ENCODE data around the gene RPL26.

The RPL26 gene

DNA sequence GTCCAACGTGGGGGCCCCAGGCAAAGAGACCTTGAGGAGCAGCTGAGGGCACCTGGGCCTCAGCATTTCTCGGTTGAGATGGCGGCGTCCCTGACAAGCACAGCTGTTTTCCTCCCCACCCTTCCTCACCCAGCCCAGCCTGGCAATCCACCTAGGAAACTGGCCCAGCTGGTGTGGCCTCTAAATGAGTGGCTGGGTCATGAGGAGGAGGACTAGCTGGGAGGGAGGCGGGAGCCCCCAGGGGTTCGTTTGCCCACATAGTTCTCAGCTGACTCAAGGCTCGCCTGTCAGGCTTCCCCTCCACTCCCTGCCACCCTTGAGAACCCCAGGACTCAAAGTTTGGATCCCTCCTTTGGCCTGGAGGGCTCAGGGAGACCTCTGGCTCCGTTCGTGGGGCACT, 8.7 kb upstream of the RPL26 start:
- Histone ChIP-seq H3K79me2 (ENCODE audit: low read length) (no peaks in the 10 kb centered on the region), H3K9me3 (replicated peaks; ENCODE audit: insufficient read depth, low read length) (no peaks in the 10 kb centered on the region), H3K4me2 (ENCODE audit: low read depth, low read length) (no peak overlapping the region), H4K20me1 (ENCODE audit: insufficient read depth, low read length) (no peaks in the 10 kb centered on the region), H3K4me3 (ENCODE audit: low read length) (no peak overlapping the region), H3K9me2 (replicated peaks; ENCODE audit: insufficient read depth, low read length) (no peaks in the 10 kb centered on the region), H3K36me3 (replicated peaks; ENCODE audit: insufficient read depth, low read length) (no peaks in the 10 kb centered on the region), H3K27me3 (replicated peaks; ENCODE audit: insufficient read depth, low read length) (peaks cover 22% of the 10 kb centered on the region), H3K27ac (ENCODE audit: low read length) (no peak overlapping the region), H2AFZ (ENCODE audit: low read length) (no peak overlapping the region), H3K4me1 (ENCODE audit: low read length) (0 out of 2 replicates have a peak, but pooled peaks cover 7% of the 10 kb centered on the region), H3K9ac (ENCODE audit: low read length) (no peak overlapping the region), H3F3A (ENCODE audit: insufficient read depth, low read length) (no peaks in the 10 kb centered on the region)
- no peak for DNase-seq
- TF ChIP-seq, protein P1, sequence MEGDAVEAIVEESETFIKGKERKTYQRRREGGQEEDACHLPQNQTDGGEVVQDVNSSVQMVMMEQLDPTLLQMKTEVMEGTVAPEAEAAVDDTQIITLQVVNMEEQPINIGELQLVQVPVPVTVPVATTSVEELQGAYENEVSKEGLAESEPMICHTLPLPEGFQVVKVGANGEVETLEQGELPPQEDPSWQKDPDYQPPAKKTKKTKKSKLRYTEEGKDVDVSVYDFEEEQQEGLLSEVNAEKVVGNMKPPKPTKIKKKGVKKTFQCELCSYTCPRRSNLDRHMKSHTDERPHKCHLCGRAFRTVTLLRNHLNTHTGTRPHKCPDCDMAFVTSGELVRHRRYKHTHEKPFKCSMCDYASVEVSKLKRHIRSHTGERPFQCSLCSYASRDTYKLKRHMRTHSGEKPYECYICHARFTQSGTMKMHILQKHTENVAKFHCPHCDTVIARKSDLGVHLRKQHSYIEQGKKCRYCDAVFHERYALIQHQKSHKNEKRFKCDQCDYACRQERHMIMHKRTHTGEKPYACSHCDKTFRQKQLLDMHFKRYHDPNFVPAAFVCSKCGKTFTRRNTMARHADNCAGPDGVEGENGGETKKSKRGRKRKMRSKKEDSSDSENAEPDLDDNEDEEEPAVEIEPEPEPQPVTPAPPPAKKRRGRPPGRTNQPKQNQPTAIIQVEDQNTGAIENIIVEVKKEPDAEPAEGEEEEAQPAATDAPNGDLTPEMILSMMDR (IDR thresholded peaks at IDR 0.05; ENCODE audit: low read length), result no peak
- TF ChIP-seq EZH2 (optimal IDR thresholded peaks at IDR 0.05; ENCODE audit: low read depth, low read length) (no peak), EZH2phosphoT487 (IDR thresholded peaks at IDR 0.05; ENCODE audit: low read length) (no peak)

- Histone ChIP-seq H4K20me1 (ENCODE audit: insufficient read depth, low read length) (no peaks in the 10 kb centered on the region), H3K9ac (ENCODE audit: low read length) (no peak overlapping the region), H3K4me3 (ENCODE audit: low read length) (no peak overlapping the region), H3K9me2 (replicated peaks; ENCODE audit: insufficient read depth, low read length) (no peaks in the 10 kb centered on the region), H3K27me3 (replicated peaks; ENCODE audit: insufficient read depth, low read length) (no peaks in the 10 kb centered on the region), H3F3A (ENCODE audit: insufficient read depth, low read length) (no peaks in the 10 kb centered on the region), H3K27ac (ENCODE audit: low read length) (no peak overlapping the region), H3K9me3 (replicated peaks; ENCODE audit: insufficient read depth, low read length) (no peaks in the 10 kb centered on the region), H2AFZ (ENCODE audit: low read length) (no peak overlapping the region), H3K79me2 (ENCODE audit: low read length) (no peaks in the 10 kb centered on the region), H3K36me3 (replicated peaks; ENCODE audit: insufficient read depth, low read length) (no peaks in the 10 kb centered on the region), H3K4me2 (ENCODE audit: low read depth, low read length) (no peak overlapping the region), H3K4me1 (ENCODE audit: low read length) (no peaks in the 10 kb centered on the region)
- TF ChIP-seq, protein P1 (IDR thresholded peaks at IDR 0.05; ENCODE audit: low read length), result no peak
- TF ChIP-seq EZH2 (optimal IDR thresholded peaks at IDR 0.05; ENCODE audit: low read depth, low read length) (no peak), EZH2phosphoT487 (IDR thresholded peaks at IDR 0.05; ENCODE audit: low read length) (no peak)
- no peak for DNase-seq
Measured at GRCh38 chr17:8387914-8388651, 5.1 kb upstream of the RPL26 start.

GRCh38 chr17:8386841-8387240, 3.8 kb upstream of the RPL26 start:
- Histone ChIP-seq H2AFZ (ENCODE audit: low read length) (no peak overlapping the region), H3K9ac (ENCODE audit: low read length) (no peak overlapping the region), H3K9me3 (replicated peaks; ENCODE audit: insufficient read depth, low read length) (no peaks in the 10 kb centered on the region), H3F3A (ENCODE audit: insufficient read depth, low read length) (peaks cover 7% of the 10 kb centered on the region), H3K27ac (ENCODE audit: low read length) (no peak overlapping the region), H3K36me3 (replicated peaks; ENCODE audit: insufficient read depth, low read length) (no peaks in the 10 kb centered on the region; the same call in 1 of the 2 replicates), H3K4me3 (ENCODE audit: low read length) (no peak overlapping the region), H3K4me1 (ENCODE audit: low read length) (no peaks in the 10 kb centered on the region), H3K9me2 (replicated peaks; ENCODE audit: insufficient read depth, low read length) (no peaks in the 10 kb centered on the region), H3K79me2 (ENCODE audit: low read length) (peaks cover 12% of the 10 kb centered on the region), H4K20me1 (ENCODE audit: insufficient read depth, low read length) (no peaks in the 10 kb centered on the region), H3K27me3 (replicated peaks; ENCODE audit: insufficient read depth, low read length) (no peaks in the 10 kb centered on the region), H3K4me2 (ENCODE audit: low read depth, low read length) (no peak overlapping the region)
- no peak for DNase-seq
- no peak for TF ChIP-seq EZH2 (optimal IDR thresholded peaks at IDR 0.05; ENCODE audit: low read depth, low read length)
- TF ChIP-seq, protein P1 (IDR thresholded peaks at IDR 0.05; ENCODE audit: low read length), result no peak
- TF ChIP-seq EZH2phosphoT487 (IDR thresholded peaks at IDR 0.05; ENCODE audit: low read length), result no peak
